Measurements from ENCODE around the gene FDPS. TPM values are rescaled to one million over a fixed set of nuclear protein-coding genes. Genes with fewer than 3 reads are reported as not detected.
"Not testable (repeated sequence)": the region's sequence is repeated elsewhere in the genome, so short reads cannot be mapped to it uniquely, and the experiment has no call there.

FDPS gene
- total RNA-seq, 2 experiments from 2014 or later, result 270 to 271 TPM

DNA sequence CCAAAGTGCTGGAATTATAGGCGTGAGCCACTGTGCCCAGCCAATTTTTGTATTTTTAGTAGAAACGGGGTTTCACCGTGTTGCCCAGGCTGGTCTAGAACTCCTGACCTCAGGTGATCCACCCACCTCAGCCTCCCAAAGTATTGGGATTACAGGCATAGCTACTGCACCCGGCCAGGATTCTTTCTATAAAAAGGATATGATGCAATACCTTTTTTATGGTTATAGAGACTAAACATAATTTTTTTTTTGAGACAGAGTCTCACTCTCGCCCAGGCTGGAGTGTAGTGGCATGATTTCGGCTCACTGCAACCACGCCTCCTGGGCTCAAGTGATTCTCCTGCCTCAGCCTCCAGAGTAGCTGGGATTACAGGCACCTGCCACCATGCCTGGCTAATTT lies 20.2 kb downstream of the FDPS start:
- H3K27me3 Mint-ChIP-seq (ENCODE audit: low read depth); DNase-seq; H3K27ac Mint-ChIP-seq; ATAC-seq; H3K4me3 Mint-ChIP-seq; POLR2A ChIA-PET; H3K9me3 Mint-ChIP-seq (ENCODE audit: insufficient read depth): not testable (repeated sequence)
- H3K4me1 Mint-ChIP-seq (ENCODE audit: low read depth), result peaks cover 12% of the 10 kb centered on the region
- CTCF ChIA-PET, result interaction anchor here (0.7 to 2.3 kb wide), 3 partner anchors 78 to 865 kb away, joined by 3 to 10 read pairs (median 5); partner anchors contain the start of gene SLC25A44
- H3K36me3 Mint-ChIP-seq (ENCODE audit: low read depth), result peaks cover 24% of the 10 kb centered on the region

DNA sequence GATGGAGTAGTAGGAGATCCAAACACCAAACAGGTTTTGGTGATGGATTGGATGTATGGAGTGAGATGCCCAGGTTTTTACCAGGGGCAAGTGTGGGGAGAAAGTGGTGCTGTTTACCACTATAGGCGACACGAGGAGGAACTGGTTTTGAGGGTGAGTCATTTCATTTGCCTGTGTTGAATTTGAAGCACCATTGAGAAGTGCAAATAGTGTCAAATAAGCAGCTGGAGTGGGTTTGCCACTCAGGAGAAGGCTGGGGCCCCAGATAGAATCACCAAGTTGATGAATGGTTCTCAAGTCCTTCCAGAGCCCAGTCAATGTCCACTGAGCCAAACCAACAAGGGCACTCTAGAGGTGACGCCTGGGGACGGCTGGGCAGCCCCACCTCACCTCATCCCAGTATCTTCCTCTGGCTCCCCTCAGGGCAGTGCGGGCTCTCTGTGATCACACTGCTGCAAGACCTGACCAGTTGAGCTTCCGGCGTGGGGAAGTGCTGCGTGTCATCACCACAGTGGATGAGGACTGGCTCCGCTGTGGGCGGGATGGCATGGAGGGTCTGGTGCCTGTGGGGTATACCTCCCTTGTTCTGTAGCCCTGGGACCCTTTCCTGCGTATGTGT lies 21.4 kb downstream of the FDPS start:
- Mint-ChIP-seq H3K4me3 (no peak overlapping the region), H3K4me1 (ENCODE audit: low read depth) (peaks cover 10% of the 10 kb centered on the region), H3K9me3 (ENCODE audit: insufficient read depth) (no peaks in the 10 kb centered on the region), H3K36me3 (ENCODE audit: low read depth) (peaks cover 29% of the 10 kb centered on the region), H3K27ac (no peak overlapping the region), H3K27me3 (ENCODE audit: low read depth) (no peaks in the 10 kb centered on the region)
- DNase-seq, result no peak
- ATAC-seq, result no peak
- POLR2A ChIA-PET, result no interaction called here
- CTCF ChIA-PET, result no interaction called here

DNA sequence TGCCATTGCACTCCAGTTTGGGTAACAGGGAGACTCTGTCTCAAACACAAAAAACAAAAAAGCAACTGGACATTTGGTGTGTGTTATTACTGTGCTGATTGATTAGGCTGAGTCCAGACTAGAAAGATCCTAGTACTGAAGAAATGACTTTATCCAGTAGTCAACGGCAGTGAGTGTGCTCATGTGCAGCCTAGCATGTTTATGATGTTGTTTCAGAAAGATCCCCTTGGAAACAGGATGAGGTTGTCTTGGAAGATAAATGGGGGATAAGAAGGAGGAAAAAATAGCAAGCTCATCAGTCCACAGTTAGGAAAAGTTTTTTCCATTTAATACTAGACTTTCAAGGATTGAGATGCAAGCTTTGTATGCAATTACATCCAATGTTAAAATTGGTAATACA lies 26.3 kb downstream of the FDPS start:
- Mint-ChIP-seq H3K27ac (no peak overlapping the region), H3K9me3 (ENCODE audit: insufficient read depth) (no peaks in the 10 kb centered on the region), H3K27me3 (ENCODE audit: low read depth) (no peaks in the 10 kb centered on the region), H3K4me1 (ENCODE audit: low read depth) (no peaks in the 10 kb centered on the region), H3K4me3 (no peak overlapping the region), H3K36me3 (ENCODE audit: low read depth) (peaks cover 54% of the 10 kb centered on the region)
- POLR2A ChIA-PET, result interaction anchor here (0.6 kb wide), 1 partner anchor 192 kb away, joined by 3 read pairs; no protein-coding TSS in a partner anchor
- no peak for DNase-seq
- CTCF ChIA-PET, result interaction anchor here (1.7 to 2.5 kb wide), 2 partner anchors 11 to 84 kb away, joined by 7 read pairs; no protein-coding TSS in a partner anchor
- ATAC-seq, result no peak

DNA sequence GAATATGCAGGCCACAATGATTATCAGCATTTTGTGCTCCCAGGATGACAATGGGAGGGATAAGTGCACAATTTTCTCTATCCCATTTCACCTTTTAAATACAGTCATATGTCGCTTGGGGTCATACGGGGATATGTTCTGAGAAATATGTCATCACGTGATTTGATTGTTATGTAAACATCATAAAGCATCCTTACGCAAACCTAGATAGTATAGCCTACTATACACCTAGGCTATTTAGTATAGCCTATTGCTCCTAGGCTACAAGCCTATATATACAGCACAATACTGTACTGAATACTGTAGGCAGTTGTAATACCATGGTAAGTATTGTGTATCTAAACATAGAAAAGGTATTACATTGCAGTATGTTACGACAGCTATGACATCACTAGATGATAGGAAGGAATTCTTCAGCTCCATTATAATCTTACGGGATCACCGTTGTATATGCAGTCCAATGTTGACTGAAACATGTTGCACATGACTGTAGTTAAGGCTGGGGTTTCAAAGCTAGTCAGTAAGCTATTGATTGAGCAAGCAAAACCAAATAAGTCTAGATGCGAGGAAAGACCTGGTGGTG lies 30.9 kb downstream of the FDPS start:
- H3K4me3 Mint-ChIP-seq, result no peak overlapping the region
- POLR2A ChIA-PET, result interaction anchor here (0.6 kb wide), 1 partner anchor 21 kb away, joined by 3 read pairs; no protein-coding TSS in a partner anchor
- ATAC-seq, result no peak
- peaks cover 64% of the 10 kb centered on the region for H3K36me3 Mint-ChIP-seq (ENCODE audit: low read depth)
- DNase-seq, result no peak
- no peaks in the 10 kb centered on the region for H3K9me3 Mint-ChIP-seq (ENCODE audit: insufficient read depth)
- H3K4me1 Mint-ChIP-seq (ENCODE audit: low read depth), result no peaks in the 10 kb centered on the region
- no peak overlapping the region for H3K27ac Mint-ChIP-seq
- CTCF ChIA-PET, result interaction anchor here (1.0 to 1.9 kb wide), 4 partner anchors 16 to 164 kb away, joined by 5 to 7 read pairs (median 5); no protein-coding TSS in a partner anchor
- no peaks in the 10 kb centered on the region for H3K27me3 Mint-ChIP-seq (ENCODE audit: low read depth)

DNA sequence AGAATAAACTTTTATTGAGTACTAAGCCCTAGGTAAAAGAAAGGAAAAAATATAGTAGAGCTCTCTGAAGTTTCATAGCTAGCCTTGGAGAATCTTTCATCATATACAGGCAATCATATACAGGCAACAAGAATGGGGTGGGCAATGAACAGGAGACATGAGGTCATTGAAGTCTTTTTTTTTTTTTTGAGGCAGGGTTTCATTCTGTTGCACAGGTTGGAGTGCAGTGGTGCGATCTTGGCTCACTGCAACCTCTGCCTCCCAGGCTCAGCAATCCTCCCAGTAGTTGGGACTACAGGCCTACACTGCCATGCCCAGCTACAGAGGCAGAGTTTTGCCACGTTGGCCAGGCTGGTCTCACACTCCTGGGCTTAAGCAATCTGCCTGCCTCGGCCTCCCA lies 34.2 kb downstream of the FDPS start:
- no peaks in the 10 kb centered on the region for H3K27me3 Mint-ChIP-seq (ENCODE audit: low read depth)
- peaks cover 59% of the 10 kb centered on the region for H3K36me3 Mint-ChIP-seq (ENCODE audit: low read depth)
- ChIA-PET POLR2A (no interaction called here), CTCF (interaction anchor here (1.6 kb wide), 1 partner anchor 92 kb away, joined by 8 read pairs; no protein-coding TSS in a partner anchor)
- ATAC-seq, result no peak
- no peak overlapping the region for H3K27ac Mint-ChIP-seq
- DNase-seq, result no peak
- no peak overlapping the region for H3K4me3 Mint-ChIP-seq
- H3K4me1 Mint-ChIP-seq (ENCODE audit: low read depth), result no peaks in the 10 kb centered on the region
- H3K9me3 Mint-ChIP-seq (ENCODE audit: insufficient read depth), result no peaks in the 10 kb centered on the region

DNA sequence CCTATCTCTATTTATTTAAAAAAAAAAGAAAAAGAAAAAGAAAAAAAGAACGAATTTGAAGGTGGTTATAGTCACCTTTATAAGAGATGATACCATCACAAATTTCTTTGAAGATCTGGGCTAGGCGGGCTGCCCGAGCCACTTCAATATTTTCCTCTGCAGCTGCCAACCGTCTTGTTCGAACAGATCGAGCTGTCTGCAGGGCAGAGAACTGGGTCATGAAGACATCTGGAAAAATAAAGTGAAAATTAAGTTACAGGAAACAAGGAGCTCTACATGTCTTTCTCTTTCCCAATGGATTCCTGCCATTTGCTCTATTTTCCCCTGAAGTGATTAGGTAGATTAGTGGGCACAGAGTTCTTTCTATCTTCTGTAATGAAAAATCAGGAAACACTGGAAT lies 44.0 kb downstream of the FDPS start:
- Mint-ChIP-seq H3K27ac (no peak overlapping the region), H3K4me3 (no peak overlapping the region), H3K36me3 (ENCODE audit: low read depth) (peaks cover 55% of the 10 kb centered on the region), H3K27me3 (ENCODE audit: low read depth) (no peaks in the 10 kb centered on the region), H3K9me3 (ENCODE audit: insufficient read depth) (no peaks in the 10 kb centered on the region), H3K4me1 (ENCODE audit: low read depth) (no peaks in the 10 kb centered on the region)
- DNase-seq, result no peak
- ATAC-seq, result no peak
- CTCF ChIA-PET, result interaction anchor here (1.1 kb wide), 1 partner anchor 102 kb away, joined by 3 read pairs; no protein-coding TSS in a partner anchor
- POLR2A ChIA-PET, result no interaction called here

DNA sequence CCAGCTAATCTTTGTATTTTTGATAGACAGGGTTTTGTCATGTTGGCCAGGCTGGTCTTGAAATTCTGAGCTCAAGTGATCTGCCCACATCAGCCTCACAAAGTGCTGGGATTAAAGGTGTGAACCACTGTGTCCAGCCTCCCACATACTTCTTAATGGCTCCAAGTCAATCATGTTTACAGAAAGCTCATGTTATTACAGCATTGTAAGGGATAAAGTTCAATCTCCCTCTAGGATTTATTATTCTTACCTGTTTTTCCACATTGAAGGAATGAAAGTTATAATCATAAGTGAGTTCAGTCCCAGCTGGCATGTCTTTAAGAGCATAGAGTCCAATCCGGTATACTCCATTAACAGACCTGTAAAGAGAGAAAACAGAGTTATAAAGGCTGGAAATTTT lies 51.4 kb downstream of the FDPS start:
- H3K27ac Mint-ChIP-seq, result no peak overlapping the region
- H3K4me3 Mint-ChIP-seq, result no peak overlapping the region
- no peaks in the 10 kb centered on the region for H3K4me1 Mint-ChIP-seq (ENCODE audit: low read depth)
- peaks cover 22% of the 10 kb centered on the region for H3K36me3 Mint-ChIP-seq (ENCODE audit: low read depth)
- ATAC-seq (no peak), DNase-seq (no peak)
- CTCF ChIA-PET, result interaction anchor here (1.9 kb wide), 1 partner anchor 109 kb away, joined by 5 read pairs; no protein-coding TSS in a partner anchor
- POLR2A ChIA-PET, result no interaction called here
- no peaks in the 10 kb centered on the region for H3K9me3 Mint-ChIP-seq (ENCODE audit: insufficient read depth)
- no peaks in the 10 kb centered on the region for H3K27me3 Mint-ChIP-seq (ENCODE audit: low read depth)

Small RNAs within 50 kb of the gene (microRNA-seq; reads per million reads assigned to microRNA genes)
- gene MIR555, result not detected

Other genes starting within 250 kb of the FDPS start
- gene EFNA4, start 245.1 kb upstream of the FDPS start, total RNA-seq, result 1 to 10 TPM; 7.8 to 9.7 TPM
- gene EFNA3, start 230.0 kb upstream of the FDPS start, total RNA-seq, result 1 to 10 TPM; 3.8 to 5.5 TPM
- not detected for gene EFNA1, start 181.0 kb upstream of the FDPS start, total RNA-seq
- gene SLC50A1, start 173.0 kb upstream of the FDPS start, total RNA-seq, result 10 to 100 TPM; 37.5 to 38.9 TPM
- gene DPM3, start 168.3 kb upstream of the FDPS start, total RNA-seq, result 10 to 100 TPM; 53.2 to 57.7 TPM
- gene KRTCAP2, start 135.6 kb upstream of the FDPS start, total RNA-seq, result 100 to 1,000 TPM; 170 to 190 TPM
- 10 to 100 TPM; 14.6 TPM for gene TRIM46, start 135.0 kb upstream of the FDPS start, total RNA-seq
- gene THBS3, start 101.0 kb upstream of the FDPS start, total RNA-seq, result 10 to 100 TPM; 13.4 to 15.0 TPM
- 10 to 100 TPM; 43.0 to 46.3 TPM for gene MTX1, start 100.2 kb upstream of the FDPS start, total RNA-seq
- gene ENTREP3, start 53.4 kb upstream of the FDPS start, total RNA-seq, result 10 to 100 TPM; 29.3 to 29.7 TPM
- gene SCAMP3, start 46.5 kb upstream of the FDPS start, total RNA-seq, result 10 to 100 TPM; 77.9 to 84.2 TPM
- gene CLK2, start 35.4 kb upstream of the FDPS start, total RNA-seq, result 100 to 1,000 TPM; 101 to 104 TPM
- 1 to 10 TPM; 4.9 to 5.1 TPM for gene HCN3, start 31.4 kb upstream of the FDPS start, total RNA-seq
- not detected for gene PKLR, start 7.4 kb upstream of the FDPS start, total RNA-seq
- 10 to 100 TPM; 33.7 to 35.1 TPM for gene RUSC1, start 12.0 kb downstream of the FDPS start, total RNA-seq

Measured in activated CD8-positive, alpha-beta T cell treated with anti-CD3 and anti-CD28 coated beads, Interleukin-2, amount 10 ng/mL, durations not matched to agents 7 days and 5 days (primary cell).